Epidermal melanocyte (primary cell): ENCODE results near the gene ARHGEF37.

Experiments used
- DNase-seq: peaks from one replicate; pipeline ENCODE4 v3.0.0; 2011; ENCODE audit warnings: low spot score; ENCODE audit not compliant: insufficient read length

The ARHGEF37 gene

DNA sequence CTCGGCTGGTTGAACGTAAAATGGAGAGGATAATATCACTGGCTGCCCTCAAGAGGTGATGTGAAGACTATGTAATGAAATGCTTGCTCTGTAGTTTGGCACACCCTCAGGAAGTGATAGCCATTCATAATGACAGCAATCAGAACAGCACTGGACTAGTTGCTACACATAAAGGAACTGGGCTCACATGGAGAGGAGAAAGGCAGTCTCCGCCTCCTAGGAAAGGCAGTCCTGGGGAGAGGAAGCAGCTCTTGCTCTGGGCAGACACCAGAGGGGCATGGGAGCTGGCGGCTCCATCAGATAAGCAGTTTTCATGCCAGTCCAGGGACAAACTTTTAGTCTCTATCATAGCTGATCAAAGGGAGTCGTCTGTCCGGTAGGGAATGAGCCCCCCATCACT is 46.9 kb downstream of the ARHGEF37 start:
- no peak for DNase-seq

DNA sequence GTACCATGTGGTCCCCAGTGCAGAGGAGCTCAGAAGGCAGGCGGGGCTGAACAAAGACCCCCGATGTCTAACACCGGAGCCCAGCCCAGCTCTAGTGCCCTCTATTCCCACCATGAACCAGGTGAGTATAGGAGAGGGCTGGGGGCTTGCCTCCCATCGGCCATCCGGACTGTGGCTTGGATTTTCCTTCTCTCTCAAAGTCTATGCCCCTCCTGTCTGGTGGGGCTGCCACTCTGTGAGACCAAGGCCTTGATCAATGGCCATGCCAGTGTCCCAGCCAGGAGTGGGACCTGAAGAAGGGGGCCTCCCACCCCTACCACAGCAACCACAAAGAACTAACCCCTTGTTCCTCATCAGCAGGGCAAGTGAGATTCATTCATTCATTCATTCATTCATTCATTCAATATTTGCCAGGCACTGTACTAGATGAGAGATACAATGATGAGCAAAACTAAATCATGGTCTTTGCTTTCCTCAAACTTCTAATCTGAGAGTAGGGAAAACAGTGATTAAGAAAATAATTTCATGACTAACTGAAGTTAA is 47.6 kb downstream of the ARHGEF37 start:
- DNase-seq = no peak

DNA sequence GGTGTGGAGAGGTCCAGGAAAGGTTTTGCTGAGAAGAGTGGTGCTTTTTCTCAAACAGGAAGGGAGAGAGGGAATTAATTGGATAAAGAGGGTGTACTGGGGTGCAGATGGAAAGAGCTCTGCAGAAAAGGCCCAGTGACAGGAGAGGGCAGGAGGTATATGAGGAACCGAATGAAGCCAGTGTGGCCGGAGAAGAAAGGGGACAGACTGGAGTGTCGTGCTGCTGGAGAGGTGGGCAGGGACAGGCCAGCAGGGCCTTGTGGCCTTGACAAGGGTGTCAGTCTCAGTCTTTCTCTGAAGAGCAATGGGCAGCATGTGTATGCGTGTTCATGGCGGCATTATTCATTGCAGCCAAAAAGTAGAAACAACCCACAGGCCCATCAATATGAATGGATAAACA is 48.1 kb downstream of the ARHGEF37 start:
- DNase-seq = no peak

DNA sequence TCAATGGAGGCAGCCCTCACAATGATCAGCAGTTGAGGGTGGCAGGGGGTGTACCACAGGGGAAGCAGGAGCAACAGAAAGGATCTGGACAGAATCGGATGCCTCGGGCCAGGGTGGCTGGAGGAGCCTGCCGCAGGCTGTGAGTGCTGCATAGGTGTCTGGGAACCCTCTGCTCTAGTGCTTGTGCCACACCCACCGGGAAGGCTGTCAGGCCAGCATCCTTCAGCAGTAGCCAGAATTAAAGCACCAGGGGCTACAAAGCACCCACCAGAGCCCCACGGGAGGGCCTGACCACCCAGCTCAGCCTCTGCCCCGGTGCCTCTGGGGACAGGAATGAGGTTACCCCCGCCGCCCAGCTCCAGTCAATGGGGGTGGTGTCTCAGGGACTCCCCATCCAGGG is 49.0 kb downstream of the ARHGEF37 start:
- no peak for DNase-seq

DNA sequence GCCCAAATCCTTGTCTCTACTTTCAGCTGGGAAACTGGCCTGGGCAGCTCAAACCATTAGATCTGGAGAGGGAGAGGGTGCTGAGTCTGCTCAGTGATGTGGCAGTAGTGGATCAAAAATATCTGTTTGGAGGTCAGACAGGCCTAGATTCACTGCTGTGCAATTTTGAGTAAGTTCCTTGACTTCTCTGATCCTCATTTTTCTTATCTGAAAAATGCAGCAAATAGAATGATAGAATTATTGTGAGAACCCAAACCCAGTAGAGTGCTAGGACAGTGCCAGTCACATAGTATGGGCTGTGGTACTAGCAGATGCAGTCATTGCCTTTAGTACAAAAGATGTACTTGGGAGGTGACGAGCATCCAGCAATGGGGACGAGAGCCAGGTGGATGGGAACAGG is 50.2 kb downstream of the ARHGEF37 start:
- DNase-seq = no peak

DNA sequence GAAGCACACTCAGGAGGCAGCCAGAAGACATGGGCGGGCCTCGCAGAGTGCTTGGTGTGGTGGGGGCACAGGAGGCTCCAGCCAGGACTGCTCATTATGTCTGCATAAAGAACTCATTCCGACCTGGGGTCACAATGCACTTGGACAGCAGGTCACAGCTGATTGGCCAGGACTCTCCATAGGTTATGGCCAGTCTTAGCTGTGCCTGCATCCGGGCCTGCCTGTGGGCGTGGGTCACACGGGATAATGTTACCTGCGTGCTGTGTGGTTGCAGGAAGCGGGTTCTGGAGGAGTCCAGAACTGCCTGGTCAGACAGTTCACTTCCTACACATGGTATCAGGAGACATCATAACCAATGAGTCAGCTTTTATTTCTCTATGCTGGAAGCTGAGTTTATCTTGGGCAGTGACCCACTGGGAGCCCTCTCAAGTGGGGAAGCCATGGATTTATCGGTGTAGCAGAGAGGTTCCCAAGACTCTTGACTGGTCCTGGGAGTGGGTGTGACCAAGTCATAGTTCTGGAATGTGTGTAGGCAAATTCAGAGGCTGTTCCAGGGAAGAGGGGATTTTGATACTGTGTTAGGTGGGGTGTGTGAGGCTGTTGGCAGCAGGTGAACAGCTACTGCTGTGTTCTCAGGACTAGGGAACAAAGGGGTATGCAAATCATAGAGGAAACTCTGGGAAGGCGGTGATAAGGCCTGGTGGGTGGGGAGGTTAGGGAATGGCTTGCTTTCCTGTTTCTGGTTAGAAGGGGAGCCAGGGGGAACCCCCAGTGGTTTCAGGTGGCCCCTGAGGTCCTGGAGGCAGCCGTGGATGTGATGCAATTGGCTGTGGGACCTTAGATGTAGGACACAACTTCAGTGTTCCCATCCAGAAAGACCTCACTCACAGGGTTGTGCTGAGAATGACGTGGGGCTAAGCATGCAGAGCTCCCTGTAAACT is 51.3 kb downstream of the ARHGEF37 start:
- DNase-seq = no peak

DNA sequence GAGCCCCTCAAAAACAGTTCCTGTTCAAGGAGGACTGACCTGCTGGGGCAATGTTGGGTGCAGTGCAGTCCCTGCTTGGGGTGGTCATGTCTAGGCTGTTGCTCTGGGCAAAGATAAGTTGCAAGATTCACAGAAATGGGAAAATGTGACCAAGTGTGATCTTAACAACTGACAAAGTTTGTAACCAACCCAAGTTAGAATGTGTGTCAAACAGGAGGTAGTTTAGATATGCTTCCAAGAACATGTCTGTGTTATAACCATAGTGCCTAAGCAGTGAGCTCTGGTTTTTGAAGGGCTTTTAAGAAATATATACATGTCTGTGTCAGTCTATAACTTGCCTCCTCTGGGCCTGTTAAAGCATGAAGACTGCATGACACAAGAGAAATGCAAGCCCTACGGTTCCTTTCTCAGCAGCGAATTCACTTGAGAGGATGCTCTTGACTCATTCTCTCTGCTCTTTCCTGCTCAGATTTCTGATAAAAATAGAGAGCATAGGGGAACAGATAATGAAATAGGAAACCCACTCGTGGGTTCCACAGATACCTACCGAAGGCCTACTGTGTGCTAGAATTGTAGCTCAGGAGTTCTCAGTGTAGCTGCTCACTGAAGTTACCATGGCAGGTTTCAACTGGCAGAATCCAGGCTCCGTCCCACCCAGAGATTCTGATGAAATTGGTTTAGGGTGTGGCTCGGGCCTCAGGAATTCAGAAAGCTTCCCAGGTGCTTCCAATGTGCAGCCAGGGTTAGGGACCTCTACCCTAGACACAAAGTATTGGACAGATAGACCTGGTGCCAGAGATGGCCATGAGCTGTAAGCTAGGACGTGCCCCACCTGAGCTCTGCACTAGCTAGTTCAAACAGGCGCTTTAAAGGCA is 52.4 kb downstream of the ARHGEF37 start:
- no peak for DNase-seq

DNA sequence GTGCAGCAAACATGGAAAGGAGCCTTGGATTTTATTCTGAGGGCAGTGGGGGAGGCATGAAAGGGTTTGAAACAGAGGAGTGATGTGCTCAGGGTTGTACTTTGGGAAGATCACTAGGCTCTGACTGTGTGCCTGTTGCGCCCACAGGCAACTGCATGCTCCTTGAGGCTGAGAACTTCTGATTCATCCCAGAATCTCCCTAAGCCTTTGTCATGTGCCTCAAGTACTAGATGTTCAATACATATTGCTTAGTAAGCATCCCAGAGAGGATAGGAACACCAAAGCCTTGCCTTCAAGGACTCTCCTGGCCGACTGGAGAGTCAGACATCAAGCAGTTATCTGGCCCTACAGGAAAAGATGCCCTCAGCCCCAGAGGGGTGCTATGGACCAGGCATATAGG is 54.1 kb downstream of the ARHGEF37 start:
- no peak for DNase-seq

DNA sequence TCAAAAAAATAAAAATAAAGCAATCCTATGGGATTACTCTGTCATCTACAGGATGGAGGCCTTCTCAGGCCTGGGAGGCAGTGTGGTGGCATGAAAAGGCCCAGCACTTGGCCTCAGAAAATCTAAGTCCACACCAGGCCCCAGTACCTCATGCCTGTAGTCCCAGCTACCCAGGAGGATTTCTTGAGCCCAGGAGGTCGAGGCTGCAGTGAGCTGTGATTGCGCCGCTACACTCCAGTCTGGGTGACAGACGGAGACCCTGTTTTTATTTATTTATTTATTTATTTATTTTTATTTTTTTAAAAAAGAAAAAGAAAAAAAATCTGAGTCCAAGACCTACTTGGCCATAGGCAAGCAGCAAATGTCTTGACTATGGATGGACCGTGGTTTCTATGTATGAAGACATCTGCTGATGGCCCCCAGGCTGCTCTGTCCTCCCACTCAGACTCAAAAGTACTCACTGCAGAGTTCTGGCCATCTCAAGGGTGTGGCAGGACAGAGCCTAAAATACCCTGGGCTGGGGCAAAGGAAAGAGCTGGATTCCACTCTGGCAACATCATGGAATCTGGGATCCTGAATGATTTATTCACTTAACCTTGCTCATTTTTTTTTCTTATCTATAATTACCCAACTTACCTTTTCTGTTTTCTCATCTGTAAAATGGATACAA is 55.0 kb downstream of the ARHGEF37 start:
- no peak for DNase-seq

DNA sequence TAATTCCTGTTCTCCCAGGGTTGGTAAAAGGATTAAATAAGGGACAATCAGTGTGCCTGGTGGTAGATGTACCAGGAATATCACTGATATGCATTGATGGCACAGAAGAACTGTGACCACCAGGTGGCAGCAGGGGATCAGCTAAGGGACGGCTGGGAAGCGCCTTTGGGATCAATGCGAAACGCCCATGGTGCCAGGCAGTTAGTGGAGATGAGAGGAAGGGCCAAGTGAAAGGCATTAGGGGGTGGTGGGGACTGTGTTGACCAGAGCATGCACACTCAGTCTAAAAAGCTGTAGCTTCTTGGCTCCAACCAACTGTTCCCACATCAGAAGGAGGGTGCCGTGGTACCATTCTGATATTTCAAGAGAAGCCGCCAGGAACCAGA is 55.6 kb downstream of the ARHGEF37 start:
- DNase-seq = peak; percentile 61

DNA sequence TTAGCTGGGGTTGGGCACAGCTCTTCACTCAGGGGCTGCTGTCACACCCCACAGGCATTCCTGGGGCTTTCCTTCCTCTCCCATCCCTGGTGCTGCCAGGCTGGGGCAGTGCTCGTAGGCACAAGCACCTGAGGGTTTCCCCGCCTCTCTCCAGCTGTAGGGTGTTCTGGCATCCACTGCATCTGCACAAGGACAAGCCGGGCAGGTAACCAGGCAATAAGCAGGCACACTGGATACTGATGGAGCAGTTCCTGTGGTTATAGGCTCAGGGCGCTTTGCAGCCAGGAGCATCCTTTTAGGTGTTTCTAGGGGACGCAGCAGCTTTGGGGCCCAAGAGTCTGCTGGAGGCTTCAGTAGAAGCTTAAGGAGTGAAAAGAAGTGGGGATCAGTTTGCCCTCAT is 56.8 kb downstream of the ARHGEF37 start:
- DNase-seq = no peak

DNA sequence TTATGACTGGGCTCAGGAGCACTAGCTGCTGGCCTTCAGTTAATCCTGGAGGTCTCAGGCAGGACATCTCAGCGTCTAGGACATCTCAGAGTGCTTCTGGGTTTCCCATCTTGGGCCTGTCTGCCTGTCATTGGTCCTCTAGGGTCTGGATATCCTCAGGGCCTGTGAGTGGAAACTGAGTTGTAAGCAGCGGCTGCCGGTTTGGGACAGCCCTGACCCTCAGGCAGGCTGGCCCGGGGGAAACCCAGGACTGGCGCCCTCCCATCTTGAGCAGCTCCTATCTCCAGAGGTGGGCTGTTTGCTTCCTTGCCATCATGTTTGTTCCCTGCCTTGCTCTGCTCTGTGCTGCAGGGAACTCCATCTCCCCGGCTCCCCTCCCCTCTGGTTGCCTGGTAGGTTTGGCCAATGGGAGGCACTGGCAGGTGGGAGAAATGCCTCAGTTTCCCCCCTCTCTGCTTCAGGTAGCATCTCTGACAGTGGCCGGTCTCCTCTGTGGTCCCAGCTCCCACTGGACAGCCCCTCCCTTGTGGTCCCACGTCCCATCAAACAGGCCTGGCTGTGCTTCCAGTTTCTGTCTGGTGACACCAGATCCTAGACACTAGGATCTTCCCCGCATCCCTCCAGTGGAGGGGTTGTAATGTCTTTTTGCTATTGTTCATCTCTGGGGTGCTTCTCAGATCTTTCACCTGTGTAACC is 57.4 kb downstream of the ARHGEF37 start:
- DNase-seq = no peak

DNA sequence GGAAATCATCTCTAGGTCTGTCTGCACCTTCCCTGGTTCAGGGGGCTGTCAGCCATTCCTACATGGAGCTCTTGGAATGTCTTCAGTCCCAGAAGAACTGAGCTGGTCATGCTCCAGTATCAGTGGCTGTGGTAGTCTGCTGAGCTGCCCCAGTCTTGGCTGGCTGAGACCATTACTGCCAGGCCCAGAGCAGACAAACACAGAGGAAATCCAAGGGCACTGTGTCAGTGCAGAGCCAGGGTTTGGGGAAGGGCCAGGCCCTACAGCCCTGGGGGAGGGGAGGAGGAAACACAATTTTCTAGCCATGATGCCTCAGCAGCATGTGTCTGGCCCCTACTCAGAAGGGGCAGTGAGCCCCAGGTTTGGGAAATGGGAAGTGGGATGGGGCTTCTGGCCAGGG is 58.4 kb downstream of the ARHGEF37 start:
- DNase-seq = no peak

DNA sequence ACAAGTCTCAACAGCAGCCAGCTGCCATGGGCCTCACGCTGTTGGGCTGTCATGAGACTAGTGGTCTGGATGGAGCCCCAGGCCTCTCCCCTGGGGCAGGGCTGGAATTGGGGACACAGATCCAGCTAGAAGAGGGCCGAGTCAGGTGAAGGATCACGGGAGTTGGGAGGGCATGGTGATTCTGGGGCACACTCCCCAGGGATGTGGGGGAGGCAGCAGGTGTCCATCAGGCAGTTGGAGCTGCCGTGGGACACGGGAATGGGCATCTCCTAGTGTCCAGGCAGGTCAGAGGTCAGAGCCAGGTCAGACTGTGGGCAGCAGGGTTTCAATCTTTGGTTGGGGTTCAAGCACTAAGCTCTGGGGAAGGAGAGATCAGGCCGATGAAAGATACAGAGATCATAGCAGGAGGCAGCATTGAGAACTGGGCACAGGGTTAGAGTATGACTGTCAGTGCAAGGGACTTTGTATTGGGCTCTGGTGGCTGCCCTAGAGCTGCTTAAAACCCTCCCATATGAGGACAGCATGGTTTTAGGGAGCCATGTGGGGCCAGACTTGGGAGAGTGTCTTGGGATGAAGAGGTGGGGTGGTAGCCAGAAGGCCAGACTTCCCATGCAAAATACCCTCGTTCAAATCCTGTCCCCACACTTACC is 59.2 kb downstream of the ARHGEF37 start:
- DNase-seq = no peak

DNA sequence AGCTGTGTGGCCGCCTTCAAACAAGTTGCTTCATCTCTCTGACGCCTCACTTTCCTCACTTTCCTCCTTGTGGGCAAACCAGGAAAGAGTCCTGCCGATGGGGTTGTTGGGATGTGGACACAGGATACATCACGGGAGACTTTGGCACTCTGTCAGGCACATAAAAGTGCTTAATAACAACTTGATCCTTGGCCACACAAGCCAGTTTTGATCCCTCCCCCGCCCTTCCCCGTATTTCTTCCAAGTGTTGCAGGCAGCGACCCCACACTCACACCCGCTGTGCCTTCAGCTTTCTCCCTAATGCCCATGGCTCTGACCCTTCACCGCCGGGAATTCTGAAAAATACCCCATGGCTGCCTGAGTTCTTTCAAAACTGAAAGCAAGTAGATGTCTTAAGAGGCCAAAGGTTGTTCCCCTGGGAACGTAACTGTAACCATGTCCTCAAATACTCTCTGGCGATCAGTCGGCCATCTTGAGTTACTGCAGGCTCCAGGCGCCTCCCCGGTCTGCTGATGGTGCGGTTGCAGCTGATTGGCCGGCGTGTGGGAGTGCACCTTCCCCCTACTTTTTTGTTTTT is 59.8 kb downstream of the ARHGEF37 start:
- no peak for DNase-seq

DNA sequence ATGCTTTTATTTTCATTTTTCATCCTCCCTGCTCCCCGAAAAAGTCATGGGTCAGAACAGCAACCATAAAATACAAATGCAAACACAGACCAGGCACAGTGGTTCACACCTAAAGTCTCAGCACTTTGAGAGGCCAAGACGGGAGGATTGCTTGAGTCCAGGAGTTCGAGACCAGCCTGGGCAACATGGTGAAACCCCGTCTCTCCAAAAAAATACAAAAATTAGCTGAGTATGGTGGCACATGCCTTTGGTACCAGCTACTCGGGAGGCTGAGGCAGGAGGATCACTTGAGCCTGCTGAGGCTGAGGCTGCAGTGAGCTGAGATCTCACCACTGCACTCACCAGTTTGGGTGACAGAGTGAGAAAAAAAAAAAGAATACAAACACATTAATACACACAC is 60.3 kb downstream of the ARHGEF37 start:
- no peak for DNase-seq

DNA sequence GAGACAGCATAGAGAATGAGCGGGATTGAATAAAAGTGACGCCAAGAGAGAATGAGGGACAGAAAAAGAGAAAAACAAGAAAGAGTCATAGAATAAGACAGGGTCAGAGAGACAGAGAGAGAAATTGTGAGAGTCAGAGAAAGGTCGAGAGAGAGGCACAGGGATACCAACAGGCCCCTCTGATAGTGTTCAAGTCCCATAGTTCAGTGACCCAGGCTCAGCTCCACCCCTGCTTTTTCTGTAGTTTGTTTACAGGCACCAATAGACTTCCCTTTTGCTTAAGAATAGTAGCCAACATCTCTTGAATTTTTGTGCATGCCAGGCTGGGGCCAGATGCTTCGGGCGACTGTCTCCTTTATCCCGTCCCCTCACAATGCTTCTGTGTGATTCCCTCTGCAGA is 62.5 kb downstream of the ARHGEF37 start:
- no peak for DNase-seq

DNA sequence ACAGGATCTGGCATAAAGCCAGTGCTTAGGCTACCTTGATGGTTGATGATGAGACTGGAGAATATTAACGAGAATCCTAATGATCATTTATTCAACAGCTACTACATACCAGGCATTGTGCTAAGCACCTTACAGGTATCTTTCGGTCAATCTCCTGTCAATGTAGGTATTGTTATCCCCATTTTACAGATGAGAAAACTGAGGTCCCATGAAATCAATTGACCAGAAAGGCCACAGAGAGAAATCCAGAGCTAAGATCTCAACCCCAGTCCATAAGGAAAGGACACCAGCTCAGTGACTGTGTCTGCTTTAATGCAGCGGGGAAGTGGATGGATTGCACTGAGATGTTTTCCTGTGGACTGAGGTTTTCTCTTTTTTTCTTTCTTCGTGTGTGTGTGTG is 63.3 kb downstream of the ARHGEF37 start:
- DNase-seq = no peak

DNA sequence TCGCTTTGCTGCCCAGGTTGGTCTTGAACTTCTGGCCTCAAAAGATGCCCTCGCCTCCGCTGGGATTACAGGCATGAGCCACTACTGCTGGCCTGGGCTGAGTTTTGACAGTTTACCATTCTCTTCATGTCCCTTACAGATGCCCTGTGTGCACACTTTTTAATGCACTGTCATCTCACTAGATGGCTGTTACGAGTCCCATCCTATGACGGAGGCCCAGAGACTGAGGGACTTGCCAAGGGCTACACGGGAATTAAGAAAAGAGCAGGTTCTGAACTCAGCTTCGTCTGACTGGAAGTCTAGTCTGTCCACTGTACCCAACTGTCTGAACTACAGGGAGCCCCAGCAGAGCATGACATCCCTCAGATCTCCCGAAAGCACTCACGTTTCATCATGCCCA is 63.9 kb downstream of the ARHGEF37 start:
- no peak for DNase-seq

DNA sequence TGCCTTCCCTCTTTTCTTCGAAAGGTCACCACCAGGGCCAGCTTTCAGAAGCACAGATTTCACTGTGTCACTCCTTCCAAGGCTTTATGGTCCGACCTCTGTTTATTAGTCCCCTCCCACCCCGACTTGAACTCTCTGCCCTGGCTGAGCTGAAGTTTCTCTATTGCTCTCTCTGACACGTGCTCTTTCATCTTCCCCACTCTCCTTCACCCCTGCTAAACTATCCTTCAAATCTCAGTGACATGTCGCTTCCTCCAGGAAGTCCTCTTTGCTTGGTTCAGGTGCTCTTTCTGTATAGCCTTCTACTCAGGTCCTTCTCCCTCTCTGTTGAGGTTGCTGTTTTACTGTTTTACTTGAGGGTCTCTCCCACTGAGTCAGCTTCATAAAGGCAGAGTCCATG is 64.4 kb downstream of the ARHGEF37 start:
- no peak for DNase-seq
